22Rv1 (cell line): ENCODE data around the gene NMS.

ENCODE experiments used
- ZFX ChIP-seq: fragments of 450-650 bp; IDR thresholded peaks from 2 replicates; pipeline ENCODE4 v1.6.1; 2017; ENCODE audit warnings: antibody characterized with exemption, borderline replicate concordance
- TF ChIP-seq, protein P1 (sequence below): fragments of 450-650 bp; IDR thresholded peaks from 2 replicates; pipeline ENCODE4 v1.5.1; 2017; ENCODE audit warnings: mild to moderate bottlenecking

DNA sequence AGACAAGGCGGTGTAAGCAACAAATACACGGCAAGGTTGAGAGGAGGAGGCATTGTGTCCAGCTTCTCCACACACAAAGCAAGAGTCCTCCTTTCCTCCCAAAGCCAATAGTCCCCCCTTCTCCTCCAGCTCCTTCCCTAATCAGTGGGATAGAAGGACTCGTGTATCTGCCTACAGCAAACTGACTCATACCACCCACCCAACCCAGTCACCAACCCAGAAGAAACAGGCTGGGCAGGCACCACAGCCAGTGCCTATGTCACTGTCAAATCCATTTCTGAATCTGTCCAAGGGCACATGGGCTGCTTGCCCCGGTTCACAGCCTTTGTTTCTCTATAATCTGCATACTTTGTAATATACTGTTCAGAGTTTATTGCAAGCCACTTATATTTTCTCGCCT, 19.2 kb upstream of the NMS start:
- TF ChIP-seq, protein P1, sequence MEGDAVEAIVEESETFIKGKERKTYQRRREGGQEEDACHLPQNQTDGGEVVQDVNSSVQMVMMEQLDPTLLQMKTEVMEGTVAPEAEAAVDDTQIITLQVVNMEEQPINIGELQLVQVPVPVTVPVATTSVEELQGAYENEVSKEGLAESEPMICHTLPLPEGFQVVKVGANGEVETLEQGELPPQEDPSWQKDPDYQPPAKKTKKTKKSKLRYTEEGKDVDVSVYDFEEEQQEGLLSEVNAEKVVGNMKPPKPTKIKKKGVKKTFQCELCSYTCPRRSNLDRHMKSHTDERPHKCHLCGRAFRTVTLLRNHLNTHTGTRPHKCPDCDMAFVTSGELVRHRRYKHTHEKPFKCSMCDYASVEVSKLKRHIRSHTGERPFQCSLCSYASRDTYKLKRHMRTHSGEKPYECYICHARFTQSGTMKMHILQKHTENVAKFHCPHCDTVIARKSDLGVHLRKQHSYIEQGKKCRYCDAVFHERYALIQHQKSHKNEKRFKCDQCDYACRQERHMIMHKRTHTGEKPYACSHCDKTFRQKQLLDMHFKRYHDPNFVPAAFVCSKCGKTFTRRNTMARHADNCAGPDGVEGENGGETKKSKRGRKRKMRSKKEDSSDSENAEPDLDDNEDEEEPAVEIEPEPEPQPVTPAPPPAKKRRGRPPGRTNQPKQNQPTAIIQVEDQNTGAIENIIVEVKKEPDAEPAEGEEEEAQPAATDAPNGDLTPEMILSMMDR = no peak
- TF ChIP-seq ZFX = no peak
